Progenitor cell of endocrine pancreas (in vitro differentiated cells): ENCODE measurements around the gene FARS2. TPM values are rescaled to one million over a fixed set of nuclear protein-coding genes. Genes with fewer than 3 reads are reported as not detected.

Source experiments
- DNase-seq: peaks from one replicate; pipeline ENCODE4 v3.0.0; 2021; ENCODE audit warnings: low spot score; ENCODE audit not compliant: unreplicated experiment
- H3K27ac Mint-ChIP-seq: 2 replicates; pipeline ENCODE4 v1.8.0; 2021; ENCODE audit warnings: mild to moderate bottlenecking, moderate library complexity, mixed read lengths
- H3K27me3 Mint-ChIP-seq: 2 replicates; pipeline ENCODE4 v1.8.0; 2021; ENCODE audit warnings: mixed read lengths
- H3K36me3 Mint-ChIP-seq: 2 replicates; pipeline ENCODE4 v1.8.0; 2022; ENCODE audit warnings: mixed read lengths; ENCODE audit not compliant: insufficient read depth
- H3K4me1 Mint-ChIP-seq: 2 replicates; pipeline ENCODE4 v1.8.0; 2021; ENCODE audit warnings: low read depth, mixed read lengths
- H3K4me3 Mint-ChIP-seq: 2 replicates; pipeline ENCODE4 v1.8.0; 2021; ENCODE audit warnings: low read depth, mild to moderate bottlenecking, moderate library complexity, mixed read lengths
- H3K9me3 Mint-ChIP-seq: 2 replicates; pipeline ENCODE4 v1.8.0; 2021; ENCODE audit warnings: low read depth, mixed read lengths
- CTCF ChIP-seq: fragments of 200-600 bp; sonication (generic); IDR thresholded peaks from one replicate; pipeline ENCODE4 v1.5.0; 2021; ENCODE audit warnings: antibody characterized with exemption, mild to moderate bottlenecking; ENCODE audit not compliant: unreplicated experiment
- total RNA-seq: library from RNA; stranded (reverse); gene quantifications from 2 replicates; pipeline ENCODE4 v1.2.1, GENCODE V29; 2021

FARS2 gene
- total RNA-seq, 1 donor from 2014 or later, result 20.8 TPM

DNA sequence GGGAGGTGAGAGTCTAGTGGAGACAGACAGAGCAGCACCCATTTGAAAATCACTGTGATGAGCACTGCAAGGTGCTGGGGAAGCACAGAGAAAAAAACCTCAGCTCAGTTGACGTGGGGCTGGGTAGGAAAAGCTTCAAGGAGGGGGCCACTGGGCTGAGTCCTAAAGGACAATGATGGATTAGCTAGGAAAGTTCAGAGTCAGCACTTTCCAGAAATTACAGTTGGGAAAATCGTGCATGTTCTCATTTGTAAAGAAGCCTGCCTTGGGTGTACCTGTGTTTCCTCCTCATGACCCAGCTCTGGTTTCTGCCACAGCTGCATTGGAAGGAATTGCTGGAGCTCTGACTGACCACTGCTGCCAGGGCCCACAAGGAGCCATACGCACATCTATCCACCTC lies 221.3 kb downstream of the FARS2 start:
- Mint-ChIP-seq H3K9me3 (no peaks in the 10 kb centered on the region), H3K36me3 (no peaks in the 10 kb centered on the region), H3K4me3 (no peak overlapping the region), H3K27me3 (no peaks in the 10 kb centered on the region), H3K4me1 (peaks cover 2% of the 10 kb centered on the region), H3K27ac (no peak overlapping the region)
- DNase-seq, result no peak
- TF ChIP-seq CTCF, result no peak

- peaks cover 2% of the 10 kb centered on the region for H3K4me1 Mint-ChIP-seq
- H3K4me3 Mint-ChIP-seq, result no peak overlapping the region
- no peak for DNase-seq
- H3K27me3 Mint-ChIP-seq, result no peaks in the 10 kb centered on the region
- H3K27ac Mint-ChIP-seq, result no peak overlapping the region
- H3K9me3 Mint-ChIP-seq, result no peaks in the 10 kb centered on the region
- H3K36me3 Mint-ChIP-seq, result peaks cover 2% of the 10 kb centered on the region
- TF ChIP-seq CTCF, result no peak
These were observed 223.4 kb downstream of the FARS2 start for GRCh38 chr6:5484692-5485091.

GRCh38 chr6:5486214-5486613 lies 224.9 kb downstream of the FARS2 start:
- Mint-ChIP-seq H3K9me3 (no peaks in the 10 kb centered on the region), H3K27ac (no peak overlapping the region), H3K27me3 (no peaks in the 10 kb centered on the region), H3K36me3 (peaks cover 2% of the 10 kb centered on the region), H3K4me1 (peaks cover 2% of the 10 kb centered on the region), H3K4me3 (no peak overlapping the region)
- DNase-seq, result no peak
- no peak for TF ChIP-seq CTCF

DNA sequence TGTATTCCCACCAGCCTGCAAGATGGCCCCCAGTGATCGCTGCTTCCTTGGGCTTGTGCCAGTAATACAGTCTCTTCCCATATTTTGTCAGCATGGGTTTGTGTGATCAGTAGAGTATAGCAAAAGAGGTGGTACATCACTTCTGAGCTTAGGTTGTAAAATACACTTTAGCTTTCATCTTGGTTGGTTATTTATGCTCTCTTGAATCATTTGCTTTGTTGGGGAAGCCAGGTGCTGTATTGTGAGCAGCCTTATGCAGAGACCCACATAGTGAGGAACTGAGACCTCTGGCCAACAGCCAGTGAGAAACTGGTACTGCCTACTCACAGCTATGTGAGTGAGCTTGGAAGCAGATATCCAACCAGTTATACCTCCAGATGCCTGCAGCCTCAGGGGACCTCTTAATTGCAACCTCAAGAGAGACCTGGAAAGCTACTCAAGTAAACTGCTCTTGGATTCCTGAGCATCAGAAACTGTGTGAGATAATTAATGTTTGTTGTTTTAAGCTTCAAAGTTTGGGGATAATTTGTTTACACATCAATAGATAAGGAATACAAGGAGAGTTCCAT lies 229.3 kb downstream of the FARS2 start:
- Mint-ChIP-seq H3K9me3 (no peaks in the 10 kb centered on the region), H3K4me3 (no peak overlapping the region), H3K27me3 (no peaks in the 10 kb centered on the region), H3K27ac (no peak overlapping the region), H3K4me1 (peaks cover 2% of the 10 kb centered on the region), H3K36me3 (peaks cover 2% of the 10 kb centered on the region)
- TF ChIP-seq CTCF, result no peak
- no peak for DNase-seq

DNA sequence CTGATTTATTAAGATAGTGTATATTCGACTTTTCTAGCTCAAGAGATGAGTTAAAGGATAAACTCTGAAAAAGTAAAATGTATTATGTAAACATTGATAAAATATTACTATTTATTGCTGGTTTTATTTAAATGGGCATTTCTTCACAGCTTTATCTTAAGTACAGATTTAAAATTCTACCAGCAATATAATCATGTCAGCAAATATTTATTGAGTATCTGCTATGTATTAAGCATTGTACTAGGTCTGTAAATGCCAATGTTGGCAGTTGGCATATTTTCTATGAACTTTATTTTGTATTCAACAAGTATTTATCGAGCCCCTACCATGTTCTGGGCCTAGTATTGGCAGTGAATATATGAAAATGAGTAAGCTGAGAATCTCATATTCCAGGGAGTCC lies 231.0 kb downstream of the FARS2 start:
- H3K4me1 Mint-ChIP-seq, result no peaks in the 10 kb centered on the region
- TF ChIP-seq CTCF, result no peak
- H3K27me3 Mint-ChIP-seq, result no peaks in the 10 kb centered on the region
- no peaks in the 10 kb centered on the region for H3K9me3 Mint-ChIP-seq
- no peak overlapping the region for H3K4me3 Mint-ChIP-seq
- no peak for DNase-seq
- H3K27ac Mint-ChIP-seq, result no peak overlapping the region
- H3K36me3 Mint-ChIP-seq, result peaks cover 2% of the 10 kb centered on the region
